Measurements from ENCODE around the gene ACTN2.

Gene ACTN2

GRCh38 chr1:236753516-236753915, 67.2 kb downstream of the ACTN2 start:
- H2AFZ ChIP-seq (ENCODE audit: low read length) = no peak overlapping the region
- H3K27me3 ChIP-seq (replicated peaks; ENCODE audit: insufficient read depth, low read length) = no peaks in the 10 kb centered on the region
- H3K9ac ChIP-seq (ENCODE audit: low read length) = no peak overlapping the region
- H3F3A ChIP-seq (ENCODE audit: insufficient read depth, low read length) = no peaks in the 10 kb centered on the region
- no peaks in the 10 kb centered on the region for H3K79me2 ChIP-seq (ENCODE audit: low read length)
- no peaks in the 10 kb centered on the region for H3K9me2 ChIP-seq (replicated peaks; ENCODE audit: insufficient read depth, low read length)
- no peak overlapping the region for H3K27ac ChIP-seq (ENCODE audit: low read length)
- no peaks in the 10 kb centered on the region for H3K4me1 ChIP-seq (ENCODE audit: low read length)
- no peaks in the 10 kb centered on the region for H3K9me3 ChIP-seq (replicated peaks; ENCODE audit: insufficient read depth, low read length)
- H4K20me1 ChIP-seq (ENCODE audit: insufficient read depth, low read length) = no peaks in the 10 kb centered on the region
- H3K36me3 ChIP-seq (replicated peaks; ENCODE audit: insufficient read depth, low read length) = no peaks in the 10 kb centered on the region
- H3K4me2 ChIP-seq (ENCODE audit: low read depth, low read length) = no peak overlapping the region
- DNase-seq = peak; percentile 35
- no peak overlapping the region for H3K4me3 ChIP-seq (ENCODE audit: low read length)
- TF ChIP-seq CTCF (IDR thresholded peaks at IDR 0.05; ENCODE audit: low read length) = no peak
- no peak for TF ChIP-seq EZH2phosphoT487 (IDR thresholded peaks at IDR 0.05; ENCODE audit: low read length)
- no peak for TF ChIP-seq EZH2 (optimal IDR thresholded peaks at IDR 0.05; ENCODE audit: low read depth, low read length)

GRCh38 chr1:236753964-236754363, 67.7 kb downstream of the ACTN2 start:
- H3K27me3 ChIP-seq (replicated peaks; ENCODE audit: insufficient read depth, low read length) = no peaks in the 10 kb centered on the region
- no peak overlapping the region for H3K27ac ChIP-seq (ENCODE audit: low read length)
- no peak overlapping the region for H3K4me3 ChIP-seq (ENCODE audit: low read length)
- H2AFZ ChIP-seq (ENCODE audit: low read length) = no peak overlapping the region
- no peak overlapping the region for H3K9ac ChIP-seq (ENCODE audit: low read length)
- H3K79me2 ChIP-seq (ENCODE audit: low read length) = no peaks in the 10 kb centered on the region
- DNase-seq = no peak
- H3K9me2 ChIP-seq (replicated peaks; ENCODE audit: insufficient read depth, low read length) = no peaks in the 10 kb centered on the region
- no peaks in the 10 kb centered on the region for H3K4me1 ChIP-seq (ENCODE audit: low read length)
- no peaks in the 10 kb centered on the region for H3K36me3 ChIP-seq (replicated peaks; ENCODE audit: insufficient read depth, low read length)
- no peaks in the 10 kb centered on the region for H3K9me3 ChIP-seq (replicated peaks; ENCODE audit: insufficient read depth, low read length)
- TF ChIP-seq EZH2 (optimal IDR thresholded peaks at IDR 0.05; ENCODE audit: low read depth, low read length) = no peak
- TF ChIP-seq EZH2phosphoT487 (IDR thresholded peaks at IDR 0.05; ENCODE audit: low read length) = no peak
- no peak for TF ChIP-seq CTCF (IDR thresholded peaks at IDR 0.05; ENCODE audit: low read length)
- no peaks in the 10 kb centered on the region for H3F3A ChIP-seq (ENCODE audit: insufficient read depth, low read length)
- no peak overlapping the region for H3K4me2 ChIP-seq (ENCODE audit: low read depth, low read length)
- H4K20me1 ChIP-seq (ENCODE audit: insufficient read depth, low read length) = no peaks in the 10 kb centered on the region

GRCh38 chr1:236754525-236755210, 68.4 kb downstream of the ACTN2 start:
- no peak for TF ChIP-seq EZH2 (optimal IDR thresholded peaks at IDR 0.05; ENCODE audit: low read depth, low read length)
- TF ChIP-seq EZH2phosphoT487 (IDR thresholded peaks at IDR 0.05; ENCODE audit: low read length) = no peak
- TF ChIP-seq CTCF (IDR thresholded peaks at IDR 0.05; ENCODE audit: low read length) = no peak
- H3K9ac ChIP-seq (ENCODE audit: low read length) = no peak overlapping the region
- H2AFZ ChIP-seq (ENCODE audit: low read length) = no peak overlapping the region
- H4K20me1 ChIP-seq (ENCODE audit: insufficient read depth, low read length) = no peaks in the 10 kb centered on the region
- H3K4me3 ChIP-seq (ENCODE audit: low read length) = no peak overlapping the region
- no peaks in the 10 kb centered on the region for H3F3A ChIP-seq (ENCODE audit: insufficient read depth, low read length)
- no peaks in the 10 kb centered on the region for H3K4me1 ChIP-seq (ENCODE audit: low read length)
- no peaks in the 10 kb centered on the region for H3K27me3 ChIP-seq (replicated peaks; ENCODE audit: insufficient read depth, low read length)
- H3K79me2 ChIP-seq (ENCODE audit: low read length) = no peaks in the 10 kb centered on the region
- no peaks in the 10 kb centered on the region for H3K9me3 ChIP-seq (replicated peaks; ENCODE audit: insufficient read depth, low read length)
- H3K36me3 ChIP-seq (replicated peaks; ENCODE audit: insufficient read depth, low read length) = no peaks in the 10 kb centered on the region
- no peaks in the 10 kb centered on the region for H3K9me2 ChIP-seq (replicated peaks; ENCODE audit: insufficient read depth, low read length)
- H3K27ac ChIP-seq (ENCODE audit: low read length) = no peak overlapping the region
- H3K4me2 ChIP-seq (ENCODE audit: low read depth, low read length) = no peak overlapping the region
- DNase-seq = no peak
